AG09309 (cell line): ENCODE measurements around the gene COL5A2.

Experiments used
- DNase-seq: peaks from one replicate; pipeline ENCODE4 v3.0.0-alpha.2; 2010; ENCODE audit warnings: low read depth
- H3K4me3 ChIP-seq: 2 replicates; pipeline ENCODE4 v1.5.1; 2011; ENCODE audit warnings: mild to moderate bottlenecking, low read depth, low read length, moderate library complexity; ENCODE audit not compliant: control insufficient read depth
- CTCF ChIP-seq: IDR thresholded peaks from 2 replicates; pipeline ENCODE4 v1.5.1; 2011; ENCODE audit warnings: mild to moderate bottlenecking, low read depth, low read length, inconsistent platforms; ENCODE audit not compliant: insufficient read depth, control insufficient read depth; ENCODE audit errors: missing control alignments

Gene COL5A2

DNA sequence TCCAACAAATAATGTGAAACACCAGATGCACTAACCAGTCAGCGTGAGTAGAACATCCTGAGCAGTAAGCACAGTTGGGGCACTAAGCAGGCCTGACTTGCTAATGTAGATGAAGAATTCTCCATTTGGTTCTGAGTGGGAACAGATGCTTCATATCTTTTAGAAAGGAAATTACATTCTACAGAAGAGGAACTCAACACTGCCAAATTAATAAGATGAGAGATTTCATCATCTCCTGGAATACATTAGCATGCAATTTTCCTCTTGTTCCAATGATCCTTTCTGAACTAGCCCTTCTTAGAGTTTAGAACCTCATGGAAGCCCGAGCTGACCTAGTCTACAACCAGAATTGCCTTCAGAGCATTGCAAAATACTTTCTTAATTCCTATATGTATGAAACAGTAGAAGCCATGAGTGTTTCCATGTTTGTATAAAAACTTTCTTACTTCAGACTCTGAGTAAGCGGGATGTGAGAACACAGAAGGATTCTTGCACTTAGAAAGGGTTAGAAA lies 34.8 kb downstream of the COL5A2 start:
- DNase-seq, result peak; percentile 64
- no peak for TF ChIP-seq CTCF
- H3K4me3 ChIP-seq, result no peak overlapping the region

DNA sequence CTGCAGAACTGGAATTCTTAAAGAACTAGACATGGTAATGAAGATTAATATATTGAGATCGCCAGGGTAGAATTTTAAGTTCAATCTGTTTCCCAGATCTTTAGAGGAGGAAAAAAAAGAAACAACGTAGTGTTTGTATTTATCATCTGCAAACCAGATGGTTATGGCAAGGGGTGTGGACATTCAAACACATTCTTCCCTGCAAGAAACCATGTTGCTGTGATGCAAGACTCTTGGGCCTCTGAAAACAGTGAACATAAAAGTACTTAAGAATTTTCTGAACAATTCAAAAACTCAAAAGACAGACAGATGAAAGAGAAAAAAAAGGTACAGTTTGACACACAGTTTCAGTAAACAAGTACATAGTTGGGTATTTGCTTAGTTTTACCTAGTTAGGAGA lies 35.6 kb downstream of the COL5A2 start:
- peak; percentile 76 for DNase-seq
- TF ChIP-seq CTCF, result no peak
- H3K4me3 ChIP-seq, result no peak overlapping the region

DNA sequence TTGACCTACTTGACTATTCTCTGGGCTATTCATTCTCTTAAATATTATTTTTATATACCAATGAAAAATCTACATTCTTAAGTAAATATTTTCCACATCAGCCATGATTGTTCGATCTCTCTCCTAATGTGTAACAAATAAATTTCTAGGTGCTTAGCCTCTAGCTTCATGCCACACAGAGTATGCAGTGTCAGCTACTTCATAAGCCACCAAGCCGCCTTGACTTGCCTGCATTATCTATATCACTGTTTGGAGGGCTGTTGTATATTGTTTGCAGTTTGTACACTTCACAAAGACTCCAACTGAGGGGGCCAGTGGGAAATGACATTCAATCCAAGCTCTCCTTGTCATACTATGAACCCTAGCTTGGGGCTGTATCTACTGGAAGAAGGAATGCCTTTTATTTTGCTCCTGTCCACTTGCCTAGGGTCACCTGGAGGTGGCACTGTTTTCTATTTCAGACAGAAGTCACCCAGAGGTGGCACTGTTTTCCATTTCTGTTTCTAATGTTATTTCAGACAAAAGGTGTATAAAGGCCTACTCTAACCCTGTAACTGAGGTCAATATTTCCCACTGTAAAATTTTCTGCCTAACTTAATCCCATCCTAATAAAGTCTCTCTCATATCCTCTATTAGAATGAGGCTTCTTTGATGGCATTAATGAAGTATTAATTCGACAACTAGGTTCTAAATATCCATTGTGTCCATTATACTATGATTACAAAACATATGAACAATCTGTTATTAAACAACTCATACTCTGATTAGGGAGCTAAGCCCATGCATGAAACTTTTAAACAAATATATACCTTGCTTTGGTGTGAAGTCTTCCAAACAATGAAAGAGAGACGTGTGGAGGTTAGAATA lies 36.4 kb downstream of the COL5A2 start:
- TF ChIP-seq CTCF, result peak; percentile 70
- no peak overlapping the region for H3K4me3 ChIP-seq
- no peak for DNase-seq

GRCh38 chr2:189138800-189139199 lies 40.8 kb downstream of the COL5A2 start:
- no peak for TF ChIP-seq CTCF
- DNase-seq, result no peak
- no peak overlapping the region for H3K4me3 ChIP-seq

DNA sequence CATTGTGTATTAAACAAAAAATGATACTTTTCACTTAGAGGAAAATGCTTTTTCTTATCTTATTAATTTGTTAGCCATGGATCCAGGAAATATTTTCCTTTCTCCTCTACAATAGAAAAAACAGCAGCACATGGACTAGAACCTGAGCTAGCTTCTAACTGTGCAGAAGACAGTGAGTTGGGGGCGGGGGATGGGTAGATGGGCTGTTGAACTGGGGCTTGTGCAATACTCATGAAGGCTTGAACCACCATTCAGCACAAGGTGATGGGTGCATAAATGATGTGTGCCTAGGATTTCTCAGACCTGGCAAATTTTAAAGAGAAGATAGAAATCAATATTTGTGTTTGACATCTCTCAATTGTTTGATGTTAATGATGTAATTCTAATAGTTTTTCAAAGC lies 42.0 kb downstream of the COL5A2 start:
- H3K4me3 ChIP-seq, result no peak overlapping the region
- TF ChIP-seq CTCF, result no peak
- DNase-seq, result no peak

DNA sequence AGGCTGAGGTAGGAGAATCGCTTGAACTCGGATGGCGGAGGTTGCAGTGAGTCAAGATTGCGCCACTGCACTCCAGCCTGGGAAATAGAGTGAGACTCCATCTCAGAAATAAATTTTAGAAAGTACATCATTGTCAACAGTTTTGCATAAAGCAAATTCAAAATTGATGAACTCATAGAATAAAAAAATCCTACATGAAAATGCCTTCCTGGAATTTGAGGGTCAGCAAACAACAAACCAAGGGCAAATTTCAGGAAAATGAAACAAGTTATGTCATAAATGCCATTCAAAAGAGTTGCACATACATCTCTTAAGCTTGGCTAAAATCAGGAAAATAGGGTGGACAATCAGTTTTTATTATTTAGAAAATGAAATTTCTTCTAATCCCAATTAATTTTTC lies 45.1 kb downstream of the COL5A2 start:
- no peak for TF ChIP-seq CTCF
- DNase-seq, result no peak
- no peak overlapping the region for H3K4me3 ChIP-seq

DNA sequence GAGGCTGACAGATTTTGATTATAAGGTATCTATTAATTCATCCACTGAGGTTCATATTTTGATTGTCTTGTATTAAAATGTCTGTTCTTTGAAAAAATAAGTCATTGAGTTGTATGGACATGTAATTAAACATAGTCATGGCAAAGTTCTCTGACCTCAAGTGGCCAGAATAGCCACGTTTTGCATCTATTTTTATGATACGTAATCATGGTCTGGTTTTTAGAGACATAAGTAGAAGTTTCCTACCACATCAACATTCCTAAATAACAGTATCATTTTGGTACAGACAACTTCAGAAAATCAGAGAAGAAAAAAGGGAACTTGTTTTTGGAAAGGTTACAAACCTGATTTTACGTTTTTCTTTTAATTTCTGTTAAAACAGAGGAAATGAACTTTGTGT lies 47.6 kb downstream of the COL5A2 start:
- no peak overlapping the region for H3K4me3 ChIP-seq
- no peak for DNase-seq
- no peak for TF ChIP-seq CTCF
